Measurements from ENCODE around the gene TMEM184C. TPM values are rescaled to one million over a fixed set of nuclear protein-coding genes. Genes with fewer than 3 reads are reported as not detected.

Gene TMEM184C
- total and polyA plus RNA-seq, 5 donors from 2014 or later = 21.4 to 28.2 (median 25.6) TPM

DNA sequence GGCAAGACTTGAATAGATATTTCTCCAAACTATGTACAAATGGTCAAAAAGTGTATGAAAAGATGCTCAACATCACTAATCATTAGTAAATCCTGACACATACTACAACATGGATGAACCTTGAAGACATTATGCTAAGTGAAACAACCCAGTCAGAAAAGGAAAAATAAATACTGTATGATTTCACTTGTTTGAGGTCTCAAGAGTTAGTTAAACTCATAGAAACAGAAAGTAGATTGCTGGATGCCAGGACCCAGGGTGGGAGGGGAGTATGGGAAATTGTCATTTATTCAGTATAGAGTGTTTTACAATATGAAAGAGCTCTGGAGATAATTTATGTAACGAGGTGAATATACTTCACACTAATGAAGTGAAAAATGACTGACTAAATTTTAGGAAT, 34.4 kb downstream of the TMEM184C start:
- H3K27me3 ChIP-seq (ENCODE audit: control insufficient read depth, insufficient read depth, low read length) = no peaks in the 10 kb centered on the region
- H3K4me3 ChIP-seq (ENCODE audit: low read depth, low read length) = no peak overlapping the region
- H3K27ac ChIP-seq (ENCODE audit: insufficient read depth, low read length, poor library complexity, severe bottlenecking) = no peak overlapping the region
- no peak for ATAC-seq (ENCODE audit: low read depth in 2 of 2)
- H3K9me3 Mint-ChIP-seq = peaks cover 0 to 1% (median 0%) of the 10 kb centered on the region in 7 donors
- H3K27ac Mint-ChIP-seq = peak overlapping the region in 1 of 3 donors; percentile 63
- H3K36me3 Mint-ChIP-seq = peaks cover 57% of the 10 kb centered on the region
- no peak for DNase-seq
- peaks cover 3% of the 10 kb centered on the region for H3K4me1 ChIP-seq (ENCODE audit: control insufficient read depth, insufficient read depth, low read length, poor library complexity, severe bottlenecking)
- no peaks in the 10 kb centered on the region for H3K27me3 Mint-ChIP-seq
- peaks cover 34% of the 10 kb centered on the region for H3K36me3 ChIP-seq (ENCODE audit: control insufficient read depth, insufficient read depth, low read length)
- H3K9me3 ChIP-seq (ENCODE audit: control insufficient read depth in 2 of 2, low read length in 2 of 2) = no peaks in the 10 kb centered on the region
- peaks cover 18 to 50% (median 33%) of the 10 kb centered on the region in 4 donors for H3K4me1 Mint-ChIP-seq
- peak overlapping the region in 2 of 4 donors; percentile 27 to 29 for H3K4me3 Mint-ChIP-seq

- Histone ChIP-seq H3K36me3 (ENCODE audit: control insufficient read depth, insufficient read depth, low read length) (peaks cover 47% of the 10 kb centered on the region), H3K4me3 (ENCODE audit: low read depth, low read length) (no peak overlapping the region), H3K4me1 (ENCODE audit: control insufficient read depth, insufficient read depth, low read length, poor library complexity, severe bottlenecking) (no peaks in the 10 kb centered on the region), H3K27me3 (ENCODE audit: control insufficient read depth, insufficient read depth, low read length) (no peaks in the 10 kb centered on the region), H3K9me3 (ENCODE audit: control insufficient read depth in 2 of 2, low read length in 2 of 2) (no peaks in the 10 kb centered on the region), H3K27ac (ENCODE audit: insufficient read depth, low read length, poor library complexity, severe bottlenecking) (no peak overlapping the region)
- Mint-ChIP-seq H3K36me3 (peaks cover 33% of the 10 kb centered on the region), H3K9me3 (no peaks in the 10 kb centered on the region), H3K4me1 (peaks cover 6 to 18% (median 16%) of the 10 kb centered on the region in 4 donors), H3K27ac (no peak overlapping the region), H3K27me3 (no peaks in the 10 kb centered on the region), H3K4me3 (no peak overlapping the region)
- DNase-seq (no peak), ATAC-seq (ENCODE audit: low read depth in 2 of 2) (no peak)
These were observed 38.4 kb downstream of the TMEM184C start for GRCh38 chr4:147655639-147656038.

DNA sequence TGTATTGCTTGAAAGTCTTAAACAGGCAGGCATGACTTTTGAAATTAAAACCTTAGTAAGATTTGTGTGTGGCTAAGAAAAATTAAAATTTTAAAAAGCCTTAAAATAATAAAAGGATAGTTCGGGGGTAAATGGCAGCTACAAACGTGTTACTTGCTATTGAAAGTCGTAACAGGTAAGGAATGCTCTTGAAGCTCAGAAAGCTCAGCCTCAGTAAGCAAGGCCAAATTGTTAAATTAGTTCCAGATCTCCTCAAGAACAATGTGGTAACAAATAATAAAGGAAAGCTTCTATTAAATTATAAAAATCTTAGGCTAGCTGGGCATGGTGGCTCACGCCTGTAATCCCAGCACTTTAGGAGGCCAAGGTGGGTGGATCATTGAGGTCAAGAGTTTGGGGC, 41.3 kb downstream of the TMEM184C start:
- H3K27ac Mint-ChIP-seq = peak overlapping the region in 1 of 3 donors; percentile 78
- H3K4me3 Mint-ChIP-seq = no peak overlapping the region

GRCh38 chr4:147674073-147674472, 56.9 kb downstream of the TMEM184C start:
- Histone ChIP-seq H3K4me1 (ENCODE audit: control insufficient read depth, insufficient read depth, low read length, poor library complexity, severe bottlenecking) (no peaks in the 10 kb centered on the region), H3K27ac (ENCODE audit: insufficient read depth, low read length, poor library complexity, severe bottlenecking) (no peak overlapping the region), H3K36me3 (ENCODE audit: control insufficient read depth, insufficient read depth, low read length) (peaks cover 23% of the 10 kb centered on the region), H3K27me3 (ENCODE audit: control insufficient read depth, insufficient read depth, low read length) (no peaks in the 10 kb centered on the region), H3K9me3 (ENCODE audit: control insufficient read depth in 2 of 2, low read length in 2 of 2) (no peaks in the 10 kb centered on the region), H3K4me3 (ENCODE audit: low read depth, low read length) (no peak overlapping the region)
- H3K36me3 Mint-ChIP-seq = peaks cover 37% of the 10 kb centered on the region
- no peak for DNase-seq
- ATAC-seq (ENCODE audit: low read depth in 2 of 2) = no peak
- H3K4me1 Mint-ChIP-seq = peaks cover 8 to 14% (median 12%) of the 10 kb centered on the region in 4 donors
- H3K27ac Mint-ChIP-seq = no peak overlapping the region
- no peak overlapping the region for H3K4me3 Mint-ChIP-seq
- no peaks in the 10 kb centered on the region for H3K27me3 Mint-ChIP-seq
- no peaks in the 10 kb centered on the region for H3K9me3 Mint-ChIP-seq

More for the DNA sequence above, 41.3 kb downstream of the TMEM184C start:
- peaks cover 46% of the 10 kb centered on the region for H3K36me3 ChIP-seq (ENCODE audit: control insufficient read depth, insufficient read depth, low read length)
- no peaks in the 10 kb centered on the region for H3K27me3 ChIP-seq (ENCODE audit: control insufficient read depth, insufficient read depth, low read length)
- H3K4me1 ChIP-seq (ENCODE audit: control insufficient read depth, insufficient read depth, low read length, poor library complexity, severe bottlenecking) = no peaks in the 10 kb centered on the region
- Mint-ChIP-seq H3K36me3 (peaks cover 26% of the 10 kb centered on the region), H3K4me1 (peaks cover 0 to 7% (median 4%) of the 10 kb centered on the region in 4 donors), H3K9me3 (no peaks in the 10 kb centered on the region), H3K27me3 (no peaks in the 10 kb centered on the region)
- no peak overlapping the region for H3K4me3 ChIP-seq (ENCODE audit: low read depth, low read length)
- no peak overlapping the region for H3K27ac ChIP-seq (ENCODE audit: insufficient read depth, low read length, poor library complexity, severe bottlenecking)
- no peak for ATAC-seq (ENCODE audit: low read depth in 2 of 2)
- no peak for DNase-seq
- H3K9me3 ChIP-seq (ENCODE audit: control insufficient read depth in 2 of 2, low read length in 2 of 2) = no peaks in the 10 kb centered on the region

- no peak for ATAC-seq (ENCODE audit: low read depth in 2 of 2)
- Mint-ChIP-seq H3K36me3 (peaks cover 38% of the 10 kb centered on the region), H3K27me3 (no peaks in the 10 kb centered on the region), H3K9me3 (no peaks in the 10 kb centered on the region), H3K27ac (no peak overlapping the region), H3K4me3 (no peak overlapping the region), H3K4me1 (peaks cover 8 to 14% (median 12%) of the 10 kb centered on the region in 4 donors)
- no peak overlapping the region for H3K4me3 ChIP-seq (ENCODE audit: low read depth, low read length)
- DNase-seq = no peak
- H3K27me3 ChIP-seq (ENCODE audit: control insufficient read depth, insufficient read depth, low read length) = no peaks in the 10 kb centered on the region
- no peaks in the 10 kb centered on the region for H3K9me3 ChIP-seq (ENCODE audit: control insufficient read depth in 2 of 2, low read length in 2 of 2)
- H3K36me3 ChIP-seq (ENCODE audit: control insufficient read depth, insufficient read depth, low read length) = peaks cover 23% of the 10 kb centered on the region
- no peak overlapping the region for H3K27ac ChIP-seq (ENCODE audit: insufficient read depth, low read length, poor library complexity, severe bottlenecking)
- H3K4me1 ChIP-seq (ENCODE audit: control insufficient read depth, insufficient read depth, low read length, poor library complexity, severe bottlenecking) = no peaks in the 10 kb centered on the region
These were observed 57.3 kb downstream of the TMEM184C start for GRCh38 chr4:147674496-147674895.

- no peak for DNase-seq
- peaks cover 17 to 32% (median 23%) of the 10 kb centered on the region in 4 donors for H3K4me1 Mint-ChIP-seq
- Histone ChIP-seq H3K4me1 (ENCODE audit: control insufficient read depth, insufficient read depth, low read length, poor library complexity, severe bottlenecking) (peaks cover 7% of the 10 kb centered on the region), H3K4me3 (ENCODE audit: low read depth, low read length) (no peak overlapping the region), H3K27ac (ENCODE audit: insufficient read depth, low read length, poor library complexity, severe bottlenecking) (no peak overlapping the region), H3K9me3 (ENCODE audit: control insufficient read depth in 2 of 2, low read length in 2 of 2) (no peaks in the 10 kb centered on the region), H3K36me3 (ENCODE audit: control insufficient read depth, insufficient read depth, low read length) (peaks cover 13% of the 10 kb centered on the region), H3K27me3 (ENCODE audit: control insufficient read depth, insufficient read depth, low read length) (no peaks in the 10 kb centered on the region)
- no peak for ATAC-seq (ENCODE audit: low read depth in 2 of 2)
- H3K27ac Mint-ChIP-seq = no peak overlapping the region
- H3K9me3 Mint-ChIP-seq = no peaks in the 10 kb centered on the region
- H3K4me3 Mint-ChIP-seq = peak overlapping the region in 1 of 4 donors; percentile 50
- H3K36me3 Mint-ChIP-seq = peaks cover 22% of the 10 kb centered on the region
- H3K27me3 Mint-ChIP-seq = no peaks in the 10 kb centered on the region
These were observed 60.9 kb downstream of the TMEM184C start for GRCh38 chr4:147678106-147678505.

DNA sequence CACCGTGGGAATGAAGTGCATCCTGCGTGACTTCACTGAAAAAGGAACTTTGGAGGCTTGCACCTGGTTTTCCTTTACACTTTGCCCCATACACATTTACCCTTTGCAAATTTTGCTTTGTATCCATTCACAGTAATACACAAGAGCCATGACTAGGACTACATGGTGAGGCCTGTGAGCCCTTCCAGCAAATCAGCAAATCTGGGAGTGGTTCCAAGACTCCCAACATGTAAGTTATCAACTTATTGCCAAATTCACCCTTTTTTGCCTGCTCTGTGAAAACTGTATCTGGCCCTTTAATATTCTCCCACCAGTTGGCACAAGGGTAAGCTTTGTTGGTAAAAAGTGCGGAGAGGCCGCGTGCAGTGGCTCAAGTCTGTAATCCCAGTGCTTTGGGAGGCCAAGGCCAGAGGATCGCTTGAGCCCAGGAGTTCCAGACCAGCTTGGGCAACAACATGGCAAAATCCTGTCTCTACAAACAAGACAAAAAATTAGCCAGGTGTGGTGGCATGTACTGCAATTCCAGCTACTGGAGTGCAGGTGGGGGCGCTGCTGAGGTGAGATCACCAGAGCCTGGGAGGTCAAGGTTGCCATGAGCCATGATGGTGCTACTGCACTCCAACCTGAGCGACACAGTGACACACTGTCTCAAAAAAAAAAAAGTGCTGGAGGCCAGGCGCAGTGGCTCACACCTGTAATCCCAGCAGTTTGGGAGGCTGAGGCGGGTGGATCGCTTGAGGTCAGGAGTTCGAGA, 61.8 kb downstream of the TMEM184C start:
- Mint-ChIP-seq H3K36me3 (peaks cover 18% of the 10 kb centered on the region), H3K9me3 (no peaks in the 10 kb centered on the region), H3K27ac (peak overlapping the region in 1 of 3 donors; percentile 26), H3K4me3 (no peak overlapping the region), H3K27me3 (no peaks in the 10 kb centered on the region), H3K4me1 (peaks cover 20 to 38% (median 25%) of the 10 kb centered on the region in 4 donors)
- DNase-seq = peak in 1 of 3 donors; percentile 34
- Histone ChIP-seq H3K36me3 (ENCODE audit: control insufficient read depth, insufficient read depth, low read length) (peaks cover 13% of the 10 kb centered on the region), H3K27ac (ENCODE audit: insufficient read depth, low read length, poor library complexity, severe bottlenecking) (no peak overlapping the region), H3K9me3 (ENCODE audit: control insufficient read depth in 2 of 2, low read length in 2 of 2) (no peaks in the 10 kb centered on the region), H3K4me1 (ENCODE audit: control insufficient read depth, insufficient read depth, low read length, poor library complexity, severe bottlenecking) (peaks cover 12% of the 10 kb centered on the region), H3K4me3 (ENCODE audit: low read depth, low read length) (no peak overlapping the region), H3K27me3 (ENCODE audit: control insufficient read depth, insufficient read depth, low read length) (no peaks in the 10 kb centered on the region)
- no peak for ATAC-seq (ENCODE audit: low read depth in 2 of 2)

GRCh38 chr4:147682755-147683154, 65.6 kb downstream of the TMEM184C start:
- Histone ChIP-seq H3K36me3 (ENCODE audit: control insufficient read depth, insufficient read depth, low read length) (peaks cover 13% of the 10 kb centered on the region), H3K9me3 (ENCODE audit: control insufficient read depth in 2 of 2, low read length in 2 of 2) (no peaks in the 10 kb centered on the region), H3K27me3 (ENCODE audit: control insufficient read depth, insufficient read depth, low read length) (no peaks in the 10 kb centered on the region), H3K4me1 (ENCODE audit: control insufficient read depth, insufficient read depth, low read length, poor library complexity, severe bottlenecking) (peaks cover 19% of the 10 kb centered on the region), H3K27ac (ENCODE audit: insufficient read depth, low read length, poor library complexity, severe bottlenecking) (peak overlapping the region; percentile 93), H3K4me3 (ENCODE audit: low read depth, low read length) (peak overlapping the region; percentile 98)
- Mint-ChIP-seq H3K4me1 (peaks cover 20 to 38% (median 30%) of the 10 kb centered on the region in 4 donors), H3K9me3 (no peaks in the 10 kb centered on the region), H3K4me3 (peak overlapping the region; percentile 92 to 98 (median 97)), H3K36me3 (peaks cover 11% of the 10 kb centered on the region), H3K27ac (peak overlapping the region; percentile 2 to 99 (median 98)), H3K27me3 (peaks cover 21% of the 10 kb centered on the region)
- ATAC-seq (ENCODE audit: low read depth in 2 of 2) = no peak
- DNase-seq = no peak

All from CD4-positive, CD25-positive, alpha-beta regulatory T cell (primary cell).